Measurements from ENCODE around the gene IQSEC2. TPM values are rescaled to one million over a fixed set of nuclear protein-coding genes. Genes with fewer than 3 reads are reported as not detected.

Gene IQSEC2
- total RNA-seq, 1 experiment from 2014 or later: 45.7 TPM

- Histone ChIP-seq H4K20me1 (ENCODE audit: insufficient read depth) (no peaks in the 10 kb centered on the region), H3K4me1 (replicated peaks; ENCODE audit: insufficient read depth) (peaks cover 14% of the 10 kb centered on the region; the same call in 1 of the 2 replicates), H3K9me3 (ENCODE audit: insufficient read depth, low read depth) (no peaks in the 10 kb centered on the region), H3K9me2 (ENCODE audit: insufficient read depth) (no peaks in the 10 kb centered on the region), H2AFZ (no peak overlapping the region), H3K36me3 (ENCODE audit: low read depth) (no peaks in the 10 kb centered on the region), H3K79me2 (ENCODE audit: low read depth) (no peaks in the 10 kb centered on the region), H3F3A (ENCODE audit: insufficient read depth, low read depth) (no peaks in the 10 kb centered on the region), H3K4me3 (no peak overlapping the region), H3K27ac (no peak overlapping the region), H3K27me3 (ENCODE audit: insufficient read depth, low read depth) (no peaks in the 10 kb centered on the region), H3K4me2 (no peak overlapping the region)
- ChIA-PET POLR2A (ENCODE audit: unreplicated experiment) (interaction anchor here (0.6 kb wide), 1 partner anchor 75 kb away, joined by 15 read pairs; no protein-coding TSS in a partner anchor), CTCF (interaction anchor here (0.5 to 1.0 kb wide), 4 partner anchors 8 to 177 kb away, joined by 3 to 7 read pairs (median 4); no protein-coding TSS in a partner anchor)
- no TSS peak for BruUV-seq (replicated peaks)
- TF ChIP-seq EZH2 (IDR thresholded peaks at IDR 0.05; ENCODE audit: low read depth): no peak
- no peak for TF ChIP-seq CTCF (conservative IDR thresholded peaks at IDR 0.05)
- DNase-seq: no peak
- intact Hi-C loops (cut with micrococcal nuclease; ENCODE audit: unreplicated experiment): loop anchor here (5.0 kb wide), 2 partner anchors 139 to 191 kb away; partner anchors contain the start of genes KANTR, RIBC1 and SMC1A
Observed at GRCh38 chrX:53283099-53283498, 1.7 kb upstream of the IQSEC2 start.

GRCh38 chrX:53281963-53282695, 745 bp upstream of the IQSEC2 start:
- intact Hi-C loops (cut with micrococcal nuclease; ENCODE audit: unreplicated experiment): loop anchor here (1.0 to 5.0 kb wide), 4 partner anchors 19 to 190 kb away; partner anchors contain the start of genes KANTR, KDM5C, RIBC1 and SMC1A
- peak in 1 of 2 experiments; percentile 3 for DNase-seq
- TSS peak; percentile 42 for BruUV-seq (replicated peaks)
- H3K27ac ChIP-seq: no peak overlapping the region
- peak overlapping the region; percentile 79 for H3K4me2 ChIP-seq
- peaks cover 6% of the 10 kb centered on the region; the same call in 1 of the 2 replicates for H3K4me1 ChIP-seq (replicated peaks; ENCODE audit: insufficient read depth)
- no peaks in the 10 kb centered on the region for H3K9me3 ChIP-seq (ENCODE audit: insufficient read depth, low read depth)
- no peak overlapping the region for H2AFZ ChIP-seq
- ChIA-PET CTCF (interaction anchor here (0.5 to 1.5 kb wide), 6 partner anchors 12 to 405 kb away, joined by 3 to 7 read pairs (median 4); partner anchors contain the start of gene HUWE1), POLR2A (ENCODE audit: unreplicated experiment) (interaction anchor here (0.6 to 0.7 kb wide), 5 partner anchors 65 to 405 kb away, joined by 3 to 15 read pairs (median 7); partner anchors contain the start of genes HUWE1, RIBC1 and SMC1A)
- no peaks in the 10 kb centered on the region for H4K20me1 ChIP-seq (ENCODE audit: insufficient read depth)
- H3K79me2 ChIP-seq (ENCODE audit: low read depth): no peaks in the 10 kb centered on the region
- no peaks in the 10 kb centered on the region for H3F3A ChIP-seq (ENCODE audit: insufficient read depth, low read depth)
- H3K36me3 ChIP-seq (ENCODE audit: low read depth): no peaks in the 10 kb centered on the region
- H3K9me2 ChIP-seq (ENCODE audit: insufficient read depth): no peaks in the 10 kb centered on the region
- H3K4me3 ChIP-seq: peak overlapping the region; percentile 21; the same call in 1 of the 2 replicates
- no peaks in the 10 kb centered on the region for H3K27me3 ChIP-seq (ENCODE audit: insufficient read depth, low read depth)
- TF ChIP-seq EZH2 (IDR thresholded peaks at IDR 0.05; ENCODE audit: low read depth) (no peak), CTCF (conservative IDR thresholded peaks at IDR 0.05) (no peak)

Data from PC-9 (cell line).